Esophagus squamous epithelium (tissue), 4 donors: ENCODE results near the gene SIL1.

Source experiments
- POLR2A ChIP-seq, 4 donors: fragments of 450-650 bp; IDR thresholded peaks; one replicate each; pipeline ENCODE4 v1.6.1; 2017; ENCODE audit warnings: antibody characterized with exemption in 4 of 4, mild to moderate bottlenecking in 4 of 4, moderate library complexity in 3 of 4
- TF ChIP-seq, protein P1 (sequence below), 6 experiments: fragments of 450-650 bp in 4 of 6; fragments of 200-600 bp in 2 of 6; sonication (generic) in 2 of 6; IDR thresholded peaks; one replicate each; pipeline ENCODE4 v1.5.1; 2016 to 2019; ENCODE audit warnings: antibody characterized with exemption in 6 of 6, mild to moderate bottlenecking in 4 of 6, moderate library complexity in 4 of 6

GRCh38 chr5:139236479-139236878 lies 38.3 kb upstream of the SIL1 start:
- TF ChIP-seq POLR2A (IDR thresholded peaks at IDR 0.05) = no peak
- TF ChIP-seq, protein P1, sequence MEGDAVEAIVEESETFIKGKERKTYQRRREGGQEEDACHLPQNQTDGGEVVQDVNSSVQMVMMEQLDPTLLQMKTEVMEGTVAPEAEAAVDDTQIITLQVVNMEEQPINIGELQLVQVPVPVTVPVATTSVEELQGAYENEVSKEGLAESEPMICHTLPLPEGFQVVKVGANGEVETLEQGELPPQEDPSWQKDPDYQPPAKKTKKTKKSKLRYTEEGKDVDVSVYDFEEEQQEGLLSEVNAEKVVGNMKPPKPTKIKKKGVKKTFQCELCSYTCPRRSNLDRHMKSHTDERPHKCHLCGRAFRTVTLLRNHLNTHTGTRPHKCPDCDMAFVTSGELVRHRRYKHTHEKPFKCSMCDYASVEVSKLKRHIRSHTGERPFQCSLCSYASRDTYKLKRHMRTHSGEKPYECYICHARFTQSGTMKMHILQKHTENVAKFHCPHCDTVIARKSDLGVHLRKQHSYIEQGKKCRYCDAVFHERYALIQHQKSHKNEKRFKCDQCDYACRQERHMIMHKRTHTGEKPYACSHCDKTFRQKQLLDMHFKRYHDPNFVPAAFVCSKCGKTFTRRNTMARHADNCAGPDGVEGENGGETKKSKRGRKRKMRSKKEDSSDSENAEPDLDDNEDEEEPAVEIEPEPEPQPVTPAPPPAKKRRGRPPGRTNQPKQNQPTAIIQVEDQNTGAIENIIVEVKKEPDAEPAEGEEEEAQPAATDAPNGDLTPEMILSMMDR (IDR thresholded peaks at IDR 0.05) = no peak
